ENCODE data around the gene DICER1.

The DICER1 gene

GRCh38 chr14:95070748-95071435 is 86.4 kb downstream of the DICER1 start:
- Histone ChIP-seq H3K9me3 (no peaks in the 10 kb centered on the region), H3K27ac (no peak overlapping the region), H3K27me3 (peaks cover 34% of the 10 kb centered on the region), H3K4me3 (ENCODE audit: low read depth in 1 of 2, low read length in 1 of 2) (no peak overlapping the region), H3K4me1 (ENCODE audit: control insufficient read depth in 1 of 2, insufficient read depth in 1 of 2, low read depth in 1 of 2, low read length in 1 of 2) (no peaks in the 10 kb centered on the region), H3K36me3 (no peaks in the 10 kb centered on the region)
- no peak for TF ChIP-seq CTCF (IDR thresholded peaks at IDR 0.05)

GRCh38 chr14:95069547-95069946 is 87.8 kb downstream of the DICER1 start:
- H3K27me3 ChIP-seq, result peaks cover 38% of the 10 kb centered on the region
- H3K36me3 ChIP-seq, result no peaks in the 10 kb centered on the region
- no peaks in the 10 kb centered on the region for H3K4me1 ChIP-seq (ENCODE audit: control insufficient read depth in 1 of 2, insufficient read depth in 1 of 2, low read depth in 1 of 2, low read length in 1 of 2)
- H3K27ac ChIP-seq, result no peak overlapping the region
- no peaks in the 10 kb centered on the region for H3K9me3 ChIP-seq
- no peak for TF ChIP-seq CTCF (IDR thresholded peaks at IDR 0.05)
- H3K4me3 ChIP-seq (ENCODE audit: low read depth in 1 of 2, low read length in 1 of 2), result no peak overlapping the region

GRCh38 chr14:95069018-95069417 is 88.3 kb downstream of the DICER1 start:
- Histone ChIP-seq H3K27me3 (peaks cover 37% of the 10 kb centered on the region), H3K27ac (no peak overlapping the region), H3K9me3 (no peaks in the 10 kb centered on the region), H3K36me3 (no peaks in the 10 kb centered on the region), H3K4me1 (ENCODE audit: control insufficient read depth in 1 of 2, insufficient read depth in 1 of 2, low read depth in 1 of 2, low read length in 1 of 2) (no peaks in the 10 kb centered on the region), H3K4me3 (ENCODE audit: low read depth in 1 of 2, low read length in 1 of 2) (no peak overlapping the region)
- TF ChIP-seq CTCF (IDR thresholded peaks at IDR 0.05), result no peak

GRCh38 chr14:95068521-95068920 is 88.8 kb downstream of the DICER1 start:
- TF ChIP-seq CTCF (IDR thresholded peaks at IDR 0.05), result no peak

GRCh38 chr14:95068080-95068479 is 89.2 kb downstream of the DICER1 start:
- Histone ChIP-seq H3K9me3 (no peaks in the 10 kb centered on the region), H3K36me3 (no peaks in the 10 kb centered on the region), H3K27ac (no peak overlapping the region), H3K4me3 (ENCODE audit: low read depth in 1 of 2, low read length in 1 of 2) (no peak overlapping the region), H3K4me1 (ENCODE audit: control insufficient read depth in 1 of 2, insufficient read depth in 1 of 2, low read depth in 1 of 2, low read length in 1 of 2) (no peaks in the 10 kb centered on the region), H3K27me3 (peaks cover 29% of the 10 kb centered on the region)
- no peak for TF ChIP-seq CTCF (IDR thresholded peaks at IDR 0.05)

More at GRCh38 chr14:95068521-95068920, 88.8 kb downstream of the DICER1 start:
- Histone ChIP-seq H3K27ac (no peak overlapping the region), H3K27me3 (peaks cover 32% of the 10 kb centered on the region), H3K36me3 (no peaks in the 10 kb centered on the region), H3K4me3 (ENCODE audit: low read depth in 1 of 2, low read length in 1 of 2) (no peak overlapping the region), H3K4me1 (ENCODE audit: control insufficient read depth in 1 of 2, insufficient read depth in 1 of 2, low read depth in 1 of 2, low read length in 1 of 2) (no peaks in the 10 kb centered on the region), H3K9me3 (no peaks in the 10 kb centered on the region)

Data from neutrophil (primary cell).